Measurements from ENCODE around the gene TLCD3A.
"Not testable (repeated sequence)": the region's sequence is repeated elsewhere in the genome, so short reads cannot be mapped to it uniquely, and the experiment has no call there.

- not testable (repeated sequence) for TF ChIP-seq POLR2A (IDR thresholded peaks at IDR 0.05; ENCODE audit: low read depth, low read length); TAF1 (IDR thresholded peaks at IDR 0.05; ENCODE audit: borderline replicate concordance, low read depth, low read length); POLR2AphosphoS5 (IDR thresholded peaks at IDR 0.05; ENCODE audit: low read depth, low read length)
Measured at GRCh38 chr17:789931-790873, 57.8 kb downstream of the TLCD3A start.
